CD14-positive monocyte (primary cell): ENCODE data around the gene ANTXR1. TPM values are rescaled to one million over a fixed set of nuclear protein-coding genes. Genes with fewer than 3 reads are reported as not detected.

Source experiments
- DNase-seq, 3 donors: peaks; one replicate each; pipeline ENCODE4 v3.0.0-alpha.2; 2011 to 2022
- H2AFZ ChIP-seq: 2 replicates; pipeline ENCODE4 v1.6.0; 2012; ENCODE audit warnings: mild to moderate bottlenecking, low read depth, low read length, inconsistent platforms; ENCODE audit not compliant: insufficient read depth, poor library complexity, severe bottlenecking
- H3K27ac ChIP-seq, 2 donors: 1 replicate in 1 of 2; 2 replicates in 1 of 2; pipeline ENCODE4 v1.5.1; 2012 to 2013; ENCODE audit warnings: low read length in 2 of 2, control low read depth in 1 of 2, inconsistent platforms in 1 of 2, low read depth in 1 of 2, mild to moderate bottlenecking in 1 of 2
- H3K27me3 ChIP-seq, 2 donors: one replicate each; pipeline versions ENCODE4 v1.6.0 to v1.6.1; 2011 to 2013; ENCODE audit warnings: low read length in 2 of 2; ENCODE audit not compliant: control insufficient read depth in 2 of 2, insufficient read depth in 2 of 2
- H3K36me3 ChIP-seq, 2 donors: replicated peaks in 1 of 2; 1 replicate in 1 of 2; 2 replicates in 1 of 2; pipeline versions ENCODE4 v1.5.1 to v1.6.1; 2012 to 2013; ENCODE audit warnings: low read length in 2 of 2, control low read depth in 1 of 2, inconsistent platforms in 1 of 2, mild to moderate bottlenecking in 1 of 2; ENCODE audit not compliant: insufficient read depth in 2 of 2, control insufficient read depth in 1 of 2
- H3K4me1 ChIP-seq, 2 donors: 1 replicate in 1 of 2; 2 replicates in 1 of 2; pipeline versions ENCODE4 v1.5.1 to v1.6.1; 2012 to 2013; ENCODE audit warnings: low read length in 2 of 2, control low read depth in 1 of 2, inconsistent platforms in 1 of 2, mild to moderate bottlenecking in 1 of 2, moderate library complexity in 1 of 2; ENCODE audit not compliant: insufficient read depth in 2 of 2, control insufficient read depth in 1 of 2
- H3K4me2 ChIP-seq: replicated peaks from 2 replicates; pipeline ENCODE3; 2012; ENCODE audit warnings: low read length, moderate library complexity, mild to moderate bottlenecking; ENCODE audit not compliant: poor library complexity, severe bottlenecking; ENCODE audit errors: extremely low read depth
- H3K4me3 ChIP-seq, 3 experiments: fragments of 200-600 bp in 1 of 3; sonication (generic) in 1 of 3; replicated peaks in 1 of 3; 1 replicate in 2 of 3; 2 replicates in 1 of 3; pipeline ENCODE4 v1.5.1; 2011 to 2013; ENCODE audit warnings: low read length in 3 of 3, mild to moderate bottlenecking in 3 of 3, control low read depth in 2 of 3, low read depth in 2 of 3, inconsistent platforms in 1 of 3, moderate library complexity in 1 of 3
- H3K79me2 ChIP-seq: 2 replicates; pipeline ENCODE4 v1.6.0; 2012; ENCODE audit warnings: mild to moderate bottlenecking, control low read depth, inconsistent platforms, low read length, moderate library complexity; ENCODE audit not compliant: insufficient read depth
- H3K9ac ChIP-seq: 2 replicates; pipeline ENCODE4 v1.6.0; 2017; ENCODE audit warnings: low read length, mild to moderate bottlenecking; ENCODE audit not compliant: insufficient read depth, poor library complexity, severe bottlenecking
- H3K9me3 ChIP-seq, 2 donors: replicated peaks in 1 of 2; 1 replicate in 1 of 2; 2 replicates in 1 of 2; pipeline versions ENCODE4 v1.5.1 to v1.6.1; 2012 to 2013; ENCODE audit warnings: low read length in 2 of 2, control low read depth in 1 of 2; ENCODE audit not compliant: control insufficient read depth in 1 of 2, insufficient read depth in 1 of 2
- H4K20me1 ChIP-seq: 2 replicates; pipeline ENCODE4 v1.6.0; 2012; ENCODE audit warnings: mild to moderate bottlenecking, low read length, control low read depth, moderate library complexity; ENCODE audit not compliant: insufficient read depth
- H3K27ac Mint-ChIP-seq, 7 donors: one replicate each; pipeline ENCODE4 v1.8.0; 2020; ENCODE audit warnings: mild to moderate bottlenecking in 7 of 7, mixed read lengths in 7 of 7, moderate library complexity in 6 of 7, inconsistent platforms in 2 of 7
- H3K27me3 Mint-ChIP-seq, 3 donors: one replicate each; pipeline ENCODE4 v1.8.0; 2021 to 2022; ENCODE audit warnings: low read depth in 3 of 3, mild to moderate bottlenecking in 3 of 3, mixed read lengths in 3 of 3, moderate library complexity in 3 of 3, inconsistent platforms in 1 of 3
- H3K36me3 Mint-ChIP-seq, 2 donors: one replicate each; pipeline ENCODE4 v1.8.0; 2020; ENCODE audit warnings: mixed read lengths in 2 of 2, inconsistent platforms in 1 of 2, mild to moderate bottlenecking in 1 of 2
- H3K4me1 Mint-ChIP-seq: one replicate; pipeline ENCODE4 v1.8.0; 2020; ENCODE audit warnings: mild to moderate bottlenecking, mixed read lengths
- H3K4me3 Mint-ChIP-seq, 2 donors: one replicate each; pipeline ENCODE4 v1.8.0; 2020; ENCODE audit warnings: mild to moderate bottlenecking in 2 of 2, mixed read lengths in 2 of 2, moderate library complexity in 1 of 2
- H3K9me3 Mint-ChIP-seq, 7 donors: one replicate each; pipeline ENCODE4 v1.8.0; 2020 to 2022; ENCODE audit warnings: mixed read lengths in 7 of 7, mild to moderate bottlenecking in 6 of 7, moderate library complexity in 6 of 7, inconsistent platforms in 2 of 7
- CTCF ChIP-seq: fragments of 200-600 bp; IDR thresholded peaks from one replicate; pipeline ENCODE4 v1.8.0; 2022; ENCODE audit warnings: antibody characterized with exemption, mild to moderate bottlenecking
- WGBS: methylation state at CpG from one replicate; pipeline ENCODE4 v1.1.5; 2013; ENCODE audit warnings: missing lambda C conversion rate; ENCODE audit not compliant: insufficient coverage; 5-methylcytosine and 5-hydroxymethylcytosine counted together
- intact Hi-C, 2 donors: fragments of 100-400 bp; cut with micrococcal nuclease; formaldehyde crosslinking; loops; one replicate each; pipeline versions ENCODE4 v1.15.0 to v1.15.1; 2023
- polyA plus RNA-seq, 3 donors: library from polyadenylated mRNA; depleted of rRNA in 1 of 3; unstranded in 2 of 3; stranded (reverse) in 1 of 3; fragments of 300-500 nt in 2 of 3; fragments of >200 nt in 1 of 3; fragmentation: Illumina TruSeq in 2 of 3; gene quantifications; 1 replicate in 2 of 3; 2 replicates in 1 of 3; pipeline ENCODE4 v1.2.3, GENCODE V29; 2012 to 2021

The ANTXR1 gene
- polyA plus RNA-seq, 3 donors = not detected

- H3K79me2 ChIP-seq = no peaks in the 10 kb centered on the region
- DNase-seq = no peak
- no peaks in the 10 kb centered on the region for H3K27me3 ChIP-seq
- no peaks in the 10 kb centered on the region for H3K4me1 ChIP-seq
- H4K20me1 ChIP-seq = no peaks in the 10 kb centered on the region
- Mint-ChIP-seq H3K9me3 (peaks cover 0 to 3% (median 0%) of the 10 kb centered on the region in 7 donors), H3K27me3 (peaks cover 0 to 3% (median 1%) of the 10 kb centered on the region in 3 donors), H3K36me3 (no peaks in the 10 kb centered on the region), H3K4me1 (no peaks in the 10 kb centered on the region), H3K27ac (no peak overlapping the region), H3K4me3 (no peak overlapping the region)
- no peak overlapping the region for H3K27ac ChIP-seq
- intact Hi-C loops = no loop called here
- H3K36me3 ChIP-seq = no peaks in the 10 kb centered on the region
- H3K4me2 ChIP-seq = no peak overlapping the region
- no peak overlapping the region for H2AFZ ChIP-seq
- no peaks in the 10 kb centered on the region for H3K9me3 ChIP-seq
- no peak overlapping the region for H3K9ac ChIP-seq
- WGBS = 100% methylated on average over 1 of the region's 3 CpGs
- no peak for TF ChIP-seq CTCF
- H3K4me3 ChIP-seq = no peak overlapping the region
These were observed 58.0 kb downstream of the ANTXR1 start for GRCh38 chr2:69070969-69071368.

GRCh38 chr2:69073928-69074570 lies 61.1 kb downstream of the ANTXR1 start:
- no peak overlapping the region for H2AFZ ChIP-seq
- Mint-ChIP-seq H3K4me1 (no peaks in the 10 kb centered on the region), H3K9me3 (no peaks in the 10 kb centered on the region), H3K27me3 (peaks cover 0 to 3% (median 3%) of the 10 kb centered on the region in 3 donors), H3K27ac (no peak overlapping the region), H3K36me3 (no peaks in the 10 kb centered on the region), H3K4me3 (no peak overlapping the region)
- H3K9ac ChIP-seq = no peak overlapping the region
- H3K9me3 ChIP-seq = no peaks in the 10 kb centered on the region
- H3K79me2 ChIP-seq = no peaks in the 10 kb centered on the region
- no peak overlapping the region for H3K4me3 ChIP-seq
- WGBS = no CpG with 5 or more reads among the region's 1 CpG
- H3K27me3 ChIP-seq = no peaks in the 10 kb centered on the region
- H3K36me3 ChIP-seq = no peaks in the 10 kb centered on the region
- no peak for DNase-seq
- H3K27ac ChIP-seq = no peak overlapping the region
- no peaks in the 10 kb centered on the region for H3K4me1 ChIP-seq
- no peak for TF ChIP-seq CTCF
- no peaks in the 10 kb centered on the region for H4K20me1 ChIP-seq
- H3K4me2 ChIP-seq = no peak overlapping the region
- intact Hi-C loops = no loop called here
